ENCODE results near the gene GCNT2. TPM values are rescaled to one million over a fixed set of nuclear protein-coding genes. Genes with fewer than 3 reads are reported as not detected.
A peak's percentile ranks its signal among the peaks of the same experiment; 100 is the strongest.

Gene GCNT2
- total RNA-seq, 1 experiment from 2014 or later, result 51.2 TPM

- CTCF ChIA-PET, result interaction anchor here (0.8 to 1.2 kb wide), 2 partner anchors 9 to 99 kb away, joined by 3 read pairs; no protein-coding TSS in a partner anchor
- H3K27ac Mint-ChIP-seq, result peak overlapping the region; percentile 76
- no peak for TF ChIP-seq ZNF671 (CRISPR knock-in tag; IDR thresholded peaks at IDR 0.05)
- TF ChIP-seq ATF1 (CRISPR knock-in tag; IDR thresholded peaks at IDR 0.05), result no peak
- TF ChIP-seq ZNF512 (CRISPR knock-in tag; IDR thresholded peaks at IDR 0.05; ENCODE audit: borderline replicate concordance), result no peak
- no peak for TF ChIP-seq TEAD1 (CRISPR knock-in tag; IDR thresholded peaks at IDR 0.05)
- TF ChIP-seq USF2 (CRISPR knock-in tag; IDR thresholded peaks at IDR 0.05), result no peak
- no peak for TF ChIP-seq HMGXB4 (CRISPR knock-in tag; IDR thresholded peaks at IDR 0.05)
- TF ChIP-seq, protein P1, sequence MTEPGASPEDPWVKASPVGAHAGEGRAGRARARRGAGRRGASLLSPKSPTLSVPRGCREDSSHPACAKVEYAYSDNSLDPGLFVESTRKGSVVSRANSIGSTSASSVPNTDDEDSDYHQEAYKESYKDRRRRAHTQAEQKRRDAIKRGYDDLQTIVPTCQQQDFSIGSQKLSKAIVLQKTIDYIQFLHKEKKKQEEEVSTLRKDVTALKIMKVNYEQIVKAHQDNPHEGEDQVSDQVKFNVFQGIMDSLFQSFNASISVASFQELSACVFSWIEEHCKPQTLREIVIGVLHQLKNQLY (CRISPR knock-in tag; IDR thresholded peaks at IDR 0.05), result no peak
- TF ChIP-seq, protein P2, sequence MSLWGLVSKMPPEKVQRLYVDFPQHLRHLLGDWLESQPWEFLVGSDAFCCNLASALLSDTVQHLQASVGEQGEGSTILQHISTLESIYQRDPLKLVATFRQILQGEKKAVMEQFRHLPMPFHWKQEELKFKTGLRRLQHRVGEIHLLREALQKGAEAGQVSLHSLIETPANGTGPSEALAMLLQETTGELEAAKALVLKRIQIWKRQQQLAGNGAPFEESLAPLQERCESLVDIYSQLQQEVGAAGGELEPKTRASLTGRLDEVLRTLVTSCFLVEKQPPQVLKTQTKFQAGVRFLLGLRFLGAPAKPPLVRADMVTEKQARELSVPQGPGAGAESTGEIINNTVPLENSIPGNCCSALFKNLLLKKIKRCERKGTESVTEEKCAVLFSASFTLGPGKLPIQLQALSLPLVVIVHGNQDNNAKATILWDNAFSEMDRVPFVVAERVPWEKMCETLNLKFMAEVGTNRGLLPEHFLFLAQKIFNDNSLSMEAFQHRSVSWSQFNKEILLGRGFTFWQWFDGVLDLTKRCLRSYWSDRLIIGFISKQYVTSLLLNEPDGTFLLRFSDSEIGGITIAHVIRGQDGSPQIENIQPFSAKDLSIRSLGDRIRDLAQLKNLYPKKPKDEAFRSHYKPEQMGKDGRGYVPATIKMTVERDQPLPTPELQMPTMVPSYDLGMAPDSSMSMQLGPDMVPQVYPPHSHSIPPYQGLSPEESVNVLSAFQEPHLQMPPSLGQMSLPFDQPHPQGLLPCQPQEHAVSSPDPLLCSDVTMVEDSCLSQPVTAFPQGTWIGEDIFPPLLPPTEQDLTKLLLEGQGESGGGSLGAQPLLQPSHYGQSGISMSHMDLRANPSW (CRISPR knock-in tag; conservative IDR thresholded peaks at IDR 0.05; ENCODE audit: low read depth), result no peak
- TF ChIP-seq, protein P3, sequence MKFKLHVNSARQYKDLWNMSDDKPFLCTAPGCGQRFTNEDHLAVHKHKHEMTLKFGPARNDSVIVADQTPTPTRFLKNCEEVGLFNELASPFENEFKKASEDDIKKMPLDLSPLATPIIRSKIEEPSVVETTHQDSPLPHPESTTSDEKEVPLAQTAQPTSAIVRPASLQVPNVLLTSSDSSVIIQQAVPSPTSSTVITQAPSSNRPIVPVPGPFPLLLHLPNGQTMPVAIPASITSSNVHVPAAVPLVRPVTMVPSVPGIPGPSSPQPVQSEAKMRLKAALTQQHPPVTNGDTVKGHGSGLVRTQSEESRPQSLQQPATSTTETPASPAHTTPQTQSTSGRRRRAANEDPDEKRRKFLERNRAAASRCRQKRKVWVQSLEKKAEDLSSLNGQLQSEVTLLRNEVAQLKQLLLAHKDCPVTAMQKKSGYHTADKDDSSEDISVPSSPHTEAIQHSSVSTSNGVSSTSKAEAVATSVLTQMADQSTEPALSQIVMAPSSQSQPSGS (CRISPR knock-in tag; IDR thresholded peaks at IDR 0.05; ENCODE audit: borderline replicate concordance, low read depth), result no peak
- TF ChIP-seq E2F4 (CRISPR knock-in tag; IDR thresholded peaks at IDR 0.05; ENCODE audit: borderline replicate concordance, low read depth), result no peak
- no peak for TF ChIP-seq ZNF423 (CRISPR knock-in tag; IDR thresholded peaks at IDR 0.05)
- POLR2A ChIA-PET, result interaction anchor here (1.0 kb wide), 1 partner anchor 22 kb away, joined by 3 read pairs; no protein-coding TSS in a partner anchor
- ATAC-seq, result peak; percentile 18; the same call in 1 of the 2 replicates
- H3K9me3 Mint-ChIP-seq, result no peaks in the 10 kb centered on the region
- no peaks in the 10 kb centered on the region for H3K27me3 Mint-ChIP-seq (ENCODE audit: low read depth)
- DNase-seq (ENCODE audit: low spot score), result no peak
- H3K4me1 Mint-ChIP-seq, result peaks cover 72% of the 10 kb centered on the region
- no peak overlapping the region for H3K4me3 Mint-ChIP-seq
- peaks cover 52% of the 10 kb centered on the region for H3K36me3 Mint-ChIP-seq
Measured at GRCh38 chr6:10564975-10565673, 44.0 kb downstream of the GCNT2 start.

DNA sequence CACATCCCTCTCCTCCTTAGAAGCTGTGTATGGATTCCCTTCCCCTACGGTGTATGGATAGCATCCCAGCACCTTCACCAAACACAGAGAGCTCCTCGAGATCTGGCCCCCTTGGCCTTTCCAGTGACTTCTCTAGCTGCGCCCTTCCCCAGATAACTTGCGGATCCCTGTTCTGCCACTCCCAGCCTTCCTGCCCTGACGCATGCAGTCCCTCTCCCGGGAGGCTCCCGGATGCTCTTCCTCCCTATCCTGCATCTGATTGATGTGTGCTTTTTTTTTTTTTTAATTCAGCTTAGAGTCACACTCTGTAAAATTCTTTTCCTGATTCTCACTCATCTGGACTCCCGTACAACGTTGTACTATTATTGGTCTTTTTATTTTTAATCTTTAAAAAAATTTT is 44.8 kb downstream of the GCNT2 start:
- no peaks in the 10 kb centered on the region for H3K9me3 Mint-ChIP-seq
- H3K4me1 Mint-ChIP-seq, result peaks cover 72% of the 10 kb centered on the region
- ATAC-seq, result peak; percentile 40; the same call in 1 of the 2 replicates
- H3K27ac Mint-ChIP-seq, result peak overlapping the region; percentile 70
- peaks cover 52% of the 10 kb centered on the region for H3K36me3 Mint-ChIP-seq
- ChIA-PET POLR2A (no interaction called here), CTCF (interaction anchor here (0.8 to 1.2 kb wide), 2 partner anchors 30 to 100 kb away, joined by 3 read pairs; no protein-coding TSS in a partner anchor)
- no peaks in the 10 kb centered on the region for H3K27me3 Mint-ChIP-seq (ENCODE audit: low read depth)
- no peak overlapping the region for H3K4me3 Mint-ChIP-seq
- DNase-seq (ENCODE audit: low spot score), result no peak
- no peak for TF ChIP-seq SP1 (CRISPR knock-in tag; conservative IDR thresholded peaks at IDR 0.05)
- no peak for TF ChIP-seq FOXK1 (CRISPR knock-in tag; IDR thresholded peaks at IDR 0.05)
- no peak for TF ChIP-seq ZNF416 (CRISPR knock-in tag; IDR thresholded peaks at IDR 0.05)
- TF ChIP-seq ZNF532 (CRISPR knock-in tag; IDR thresholded peaks at IDR 0.05; ENCODE audit: borderline replicate concordance), result no peak
- no peak for TF ChIP-seq ZNF317 (CRISPR knock-in tag; IDR thresholded peaks at IDR 0.05; ENCODE audit: borderline replicate concordance, low read depth)
- no peak for TF ChIP-seq ZNF263 (CRISPR knock-in tag; IDR thresholded peaks at IDR 0.05; ENCODE audit: low read depth)
- TF ChIP-seq NR2C2 (CRISPR knock-in tag; IDR thresholded peaks at IDR 0.05), result no peak
